ENCODE results near the gene PGRMC1. TPM values are rescaled to one million over a fixed set of nuclear protein-coding genes. Genes with fewer than 3 reads are reported as not detected.
A peak's percentile ranks its signal among the peaks of the same experiment; 100 is the strongest.

Gene PGRMC1
- polyA plus RNA-seq (42.7 to 74.3 TPM (median 54.2 TPM) in 3 replicates), polyA minus RNA-seq (14.6 to 35.3 TPM (median 18.2 TPM) in 3 replicates)
- polyA plus RNA-seq (2011; ENCODE audit: low read depth), result 17.0 TPM
- 36.6 and 66.1 TPM in 2 replicates for polyA plus RNA-seq (2011; cell fraction: cytosol; rRNA removed)
- polyA plus RNA-seq (2011; cell fraction: nucleus; rRNA removed), result 52.7 and 66.1 TPM in 2 replicates
- 51.0 and 61.6 TPM in 2 replicates for polyA plus RNA-seq (2012; ENCODE audit: low replicate concordance)
- polyA minus RNA-seq (2011; cell fraction: cytosol; rRNA and poly(A)+ RNA removed), result 55.2 TPM
- 20.4 and 26.9 TPM in 2 replicates for polyA minus RNA-seq (2011; cell fraction: nucleus; rRNA and poly(A)+ RNA removed)

DNA sequence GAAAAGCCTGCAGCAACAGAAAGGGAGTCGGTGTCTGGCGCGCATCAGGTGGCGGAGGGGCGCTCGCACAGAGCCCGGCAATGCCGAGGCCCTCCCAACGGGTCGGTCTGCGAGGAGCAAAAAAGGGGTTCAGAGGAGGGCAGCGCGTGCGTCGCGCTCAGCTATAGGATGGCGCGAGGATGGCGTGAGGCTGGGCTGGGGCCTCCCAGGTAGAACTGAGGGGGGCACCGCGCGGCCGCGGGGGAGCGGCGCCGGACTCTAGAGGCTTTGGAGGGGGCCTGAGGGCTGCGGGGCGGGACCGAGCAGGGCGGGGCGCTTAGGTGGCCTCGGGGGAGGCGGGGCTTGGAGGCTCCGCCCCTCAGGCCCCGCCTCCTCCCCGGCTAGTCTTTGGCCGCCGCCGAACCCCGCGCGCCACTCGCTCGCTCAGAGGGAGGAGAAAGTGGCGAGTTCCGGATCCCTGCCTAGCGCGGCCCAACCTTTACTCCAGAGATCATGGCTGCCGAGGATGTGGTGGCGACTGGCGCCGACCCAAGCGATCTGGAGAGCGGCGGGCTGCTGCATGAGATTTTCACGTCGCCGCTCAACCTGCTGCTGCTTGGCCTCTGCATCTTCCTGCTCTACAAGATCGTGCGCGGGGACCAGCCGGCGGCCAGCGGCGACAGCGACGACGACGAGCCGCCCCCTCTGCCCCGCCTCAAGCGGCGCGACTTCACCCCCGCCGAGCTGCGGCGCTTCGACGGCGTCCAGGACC is at the start of gene PGRMC1:
PGRMC1 (plus strand) TSS at position 414 of the 751 bp plus-strand sequence; CDS start at position 493, 79 bp downstream.
- H3K9me3 ChIP-seq (ENCODE audit: control insufficient read depth, low read depth, low read length), result no peaks in the 10 kb centered on the region
- no peaks in the 10 kb centered on the region for H3K36me3 ChIP-seq (ENCODE audit: control insufficient read depth in 2 of 2, extremely low read depth in 1 of 2, insufficient read depth in 2 of 2, low read length in 2 of 2)
- peak; percentile 23 for DNase-seq (ENCODE audit: low read depth, low spot score)
- peaks cover 3% of the 10 kb centered on the region for H3K4me1 ChIP-seq (ENCODE audit: control insufficient read depth, extremely low read depth, insufficient read depth, low read length)
- H3K79me2 ChIP-seq (ENCODE audit: control insufficient read depth, insufficient read depth, low read length), result peaks cover 28% of the 10 kb centered on the region
- H3K9me1 ChIP-seq (ENCODE audit: control insufficient read depth, extremely low read depth, insufficient read depth, low read length), result no peaks in the 10 kb centered on the region
- H4K20me1 ChIP-seq (ENCODE audit: control insufficient read depth, extremely low read depth, insufficient read depth, low read length), result no peaks in the 10 kb centered on the region
- no peak for FAIRE-seq
- H3K27ac ChIP-seq (ENCODE audit: control insufficient read depth, insufficient read depth, low read length), result peak within 1 kb of the TSS; percentile 52
- peak within 1 kb of the TSS; percentile 67 for H3K4me2 ChIP-seq (ENCODE audit: control insufficient read depth, extremely low read depth, insufficient read depth, low read depth, low read length)
- TF ChIP-seq, protein P1, sequence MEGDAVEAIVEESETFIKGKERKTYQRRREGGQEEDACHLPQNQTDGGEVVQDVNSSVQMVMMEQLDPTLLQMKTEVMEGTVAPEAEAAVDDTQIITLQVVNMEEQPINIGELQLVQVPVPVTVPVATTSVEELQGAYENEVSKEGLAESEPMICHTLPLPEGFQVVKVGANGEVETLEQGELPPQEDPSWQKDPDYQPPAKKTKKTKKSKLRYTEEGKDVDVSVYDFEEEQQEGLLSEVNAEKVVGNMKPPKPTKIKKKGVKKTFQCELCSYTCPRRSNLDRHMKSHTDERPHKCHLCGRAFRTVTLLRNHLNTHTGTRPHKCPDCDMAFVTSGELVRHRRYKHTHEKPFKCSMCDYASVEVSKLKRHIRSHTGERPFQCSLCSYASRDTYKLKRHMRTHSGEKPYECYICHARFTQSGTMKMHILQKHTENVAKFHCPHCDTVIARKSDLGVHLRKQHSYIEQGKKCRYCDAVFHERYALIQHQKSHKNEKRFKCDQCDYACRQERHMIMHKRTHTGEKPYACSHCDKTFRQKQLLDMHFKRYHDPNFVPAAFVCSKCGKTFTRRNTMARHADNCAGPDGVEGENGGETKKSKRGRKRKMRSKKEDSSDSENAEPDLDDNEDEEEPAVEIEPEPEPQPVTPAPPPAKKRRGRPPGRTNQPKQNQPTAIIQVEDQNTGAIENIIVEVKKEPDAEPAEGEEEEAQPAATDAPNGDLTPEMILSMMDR (optimal IDR thresholded peaks at IDR 0.05 in 1 of 3, IDR thresholded peaks at IDR 0.05 in 1 of 3, conservative IDR thresholded peaks at IDR 0.05 in 1 of 3; ENCODE audit: extremely low read depth in 1 of 3, insufficient read depth in 2 of 3, low read length in 3 of 3), result no peak
- TF ChIP-seq EZH2 (IDR thresholded peaks at IDR 0.05; ENCODE audit: low read length), result no peak
- no peaks in the 10 kb centered on the region for H3K27me3 ChIP-seq (ENCODE audit: control insufficient read depth, extremely low read depth, insufficient read depth, low read length)
- dilution Hi-C loops (cut with MboI; ENCODE audit: extremely low pct_ligation_motif_present, low sequenced_read_pairs), result no loop called here
- H2AFZ ChIP-seq (ENCODE audit: control insufficient read depth, low read length), result peak within 1 kb of the TSS; percentile 66
- H3K4me3 ChIP-seq (ENCODE audit: control insufficient read depth in 2 of 3, extremely low read depth in 1 of 3, insufficient read depth in 2 of 3, low read depth in 1 of 3, low read length in 3 of 3), result peak within 1 kb of the TSS; percentile 54 to 74 (median 71)
- H3K9ac ChIP-seq (ENCODE audit: control insufficient read depth, extremely low read depth, insufficient read depth, low read length), result peak within 1 kb of the TSS; percentile 77

- Histone ChIP-seq H3K9ac (ENCODE audit: control insufficient read depth, extremely low read depth, insufficient read depth, low read length) (no peak overlapping the region), H3K79me2 (ENCODE audit: control insufficient read depth, insufficient read depth, low read length) (no peaks in the 10 kb centered on the region), H3K9me1 (ENCODE audit: control insufficient read depth, extremely low read depth, insufficient read depth, low read length) (no peaks in the 10 kb centered on the region), H3K4me2 (ENCODE audit: control insufficient read depth, extremely low read depth, insufficient read depth, low read depth, low read length) (no peak overlapping the region), H3K27ac (ENCODE audit: control insufficient read depth, insufficient read depth, low read length) (no peak overlapping the region), H3K27me3 (ENCODE audit: control insufficient read depth, extremely low read depth, insufficient read depth, low read length) (no peaks in the 10 kb centered on the region), H4K20me1 (ENCODE audit: control insufficient read depth, extremely low read depth, insufficient read depth, low read length) (no peaks in the 10 kb centered on the region), H3K9me3 (ENCODE audit: control insufficient read depth, low read depth, low read length) (no peaks in the 10 kb centered on the region), H3K4me1 (ENCODE audit: control insufficient read depth, extremely low read depth, insufficient read depth, low read length) (no peaks in the 10 kb centered on the region), H3K36me3 (ENCODE audit: control insufficient read depth in 2 of 2, extremely low read depth in 1 of 2, insufficient read depth in 2 of 2, low read length in 2 of 2) (no peaks in the 10 kb centered on the region), H2AFZ (ENCODE audit: control insufficient read depth, low read length) (no peak overlapping the region), H3K4me3 (ENCODE audit: control insufficient read depth in 2 of 3, extremely low read depth in 1 of 3, insufficient read depth in 2 of 3, low read depth in 1 of 3, low read length in 3 of 3) (no peak overlapping the region)
- TF ChIP-seq, protein P1 (optimal IDR thresholded peaks at IDR 0.05 in 1 of 3, IDR thresholded peaks at IDR 0.05 in 1 of 3, conservative IDR thresholded peaks at IDR 0.05 in 1 of 3; ENCODE audit: extremely low read depth in 1 of 3, insufficient read depth in 2 of 3, low read length in 3 of 3), result no peak
- TF ChIP-seq EZH2 (IDR thresholded peaks at IDR 0.05; ENCODE audit: low read length), result no peak
- no peak for FAIRE-seq
- dilution Hi-C loops (cut with MboI; ENCODE audit: extremely low pct_ligation_motif_present, low sequenced_read_pairs), result no loop called here
- DNase-seq (ENCODE audit: low read depth, low spot score), result no peak
These were observed 49.3 kb upstream of the PGRMC1 start for GRCh38 chrX:119186763-119187162.

Measured in keratinocyte (primary cell).